Gastroesophageal sphincter (tissue), 4 donors: Measurements from ENCODE around the gene MRPL47. TPM values are rescaled to one million over a fixed set of nuclear protein-coding genes. Genes with fewer than 3 reads are reported as not detected.
"Not testable (repeated sequence)": the region's sequence is repeated elsewhere in the genome, so short reads cannot be mapped to it uniquely, and the experiment has no call there.

ENCODE experiments used
- ATAC-seq: fragments of 150-250 bp; one replicate; pipeline ENCODE4 v1.9.1; 2016; ENCODE audit warnings: mild to moderate bottlenecking, moderate library complexity
- H3K27ac ChIP-seq, 4 donors: fragments of 200-600 bp; sonication (generic) in 3 of 4; 1 replicate in 3 of 4; 2 replicates in 1 of 4; pipeline ENCODE4 v1.5.1; 2016 to 2019
- H3K27me3 ChIP-seq: fragments of 200-600 bp; sonication (generic); one replicate; pipeline ENCODE4 v1.5.1; 2019
- H3K36me3 ChIP-seq, 2 donors: fragments of 200-600 bp; sonication (generic); one replicate each; pipeline ENCODE4 v1.5.1; 2019; ENCODE audit warnings: control low read depth in 1 of 2
- H3K4me1 ChIP-seq, 3 donors: fragments of 200-600 bp; sonication (generic); 1 replicate in 2 of 3; 2 replicates in 1 of 3; pipeline ENCODE4 v1.5.1; 2016 to 2019; ENCODE audit warnings: control low read depth in 2 of 3
- H3K4me3 ChIP-seq, 2 donors: fragments of 200-600 bp; sonication (generic); one replicate each; pipeline ENCODE4 v1.5.1; 2019; ENCODE audit warnings: mild to moderate bottlenecking in 1 of 2, moderate library complexity in 1 of 2
- H3K9me3 ChIP-seq, 3 donors: fragments of 200-600 bp; sonication (generic); one replicate each; pipeline ENCODE4 v1.5.1; 2017 to 2019; ENCODE audit warnings: control low read depth in 2 of 3
- CTCF ChIP-seq, 4 experiments: fragments of 200-600 bp in 2 of 4; fragments of 450-650 bp in 2 of 4; sonication (generic) in 1 of 4; IDR thresholded peaks; one replicate each; pipeline ENCODE4 v1.5.1; 2017 to 2019; ENCODE audit warnings: antibody characterized with exemption in 4 of 4, mild to moderate bottlenecking in 2 of 4, moderate library complexity in 2 of 4
- EP300 ChIP-seq: sonication (generic); formaldehyde crosslinking; IDR thresholded peaks from one replicate; pipeline ENCODE4 v1.6.1; 2017; ENCODE audit warnings: antibody characterized with exemption, mild to moderate bottlenecking
- POLR2A ChIP-seq, 2 donors: fragments of 450-650 bp; IDR thresholded peaks; one replicate each; pipeline ENCODE4 v1.6.1; 2017; ENCODE audit warnings: antibody characterized with exemption in 2 of 2, mild to moderate bottlenecking in 2 of 2, moderate library complexity in 1 of 2
- POLR2AphosphoS5 ChIP-seq: sonication (generic); formaldehyde crosslinking; IDR thresholded peaks from one replicate; pipeline ENCODE4 v1.6.1; 2017; ENCODE audit warnings: antibody characterized with exemption
- WGBS, 2 donors: methylation state at CpG; one replicate each; pipeline ENCODE4 v1.1.5; 2018; ENCODE audit warnings: low coverage in 1 of 2; 5-methylcytosine and 5-hydroxymethylcytosine counted together
- total RNA-seq, 4 donors: library from RNA; depleted of rRNA; stranded (reverse); fragments of >200 nt; gene quantifications; one replicate each; pipeline ENCODE4 v1.1.0, GENCODE V29; 2016

MRPL47 gene
- total RNA-seq, 4 donors from 2014 or later, result 20.1 to 32.3 (median 24.8) TPM

DNA sequence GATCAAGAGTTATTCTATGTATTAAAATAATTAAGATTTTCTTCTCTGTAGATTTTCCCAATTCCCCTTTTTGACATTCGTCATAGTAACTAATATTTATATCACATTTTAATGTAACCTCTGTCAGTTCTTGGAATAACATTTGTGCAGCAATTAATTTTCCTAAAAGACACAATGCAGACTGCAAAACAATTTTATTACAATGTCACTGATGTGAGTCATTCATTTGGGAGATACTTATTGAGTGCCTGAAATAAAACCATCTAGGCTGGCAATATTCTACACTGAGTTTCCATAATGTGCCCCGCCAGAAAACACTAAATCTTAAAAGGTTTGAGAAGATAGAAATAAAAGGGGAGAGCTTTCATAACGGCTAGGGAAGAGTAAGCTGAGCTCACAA is 41.7 kb upstream of the MRPL47 start:
- no peak overlapping the region for H3K27ac ChIP-seq
- ATAC-seq, result no peak
- TF ChIP-seq CTCF (IDR thresholded peaks at IDR 0.05) (no peak), POLR2AphosphoS5 (no peak), POLR2A (IDR thresholded peaks at IDR 0.05) (no peak), EP300 (no peak)
- no peaks in the 10 kb centered on the region for H3K9me3 ChIP-seq
- WGBS, 2 donors, result 79 to 86% methylated on average over 3 of the region's 3 CpGs
- no peak overlapping the region for H3K4me3 ChIP-seq
- H3K27me3 ChIP-seq, result no peaks in the 10 kb centered on the region
- H3K4me1 ChIP-seq, result no peaks in the 10 kb centered on the region
- no peaks in the 10 kb centered on the region for H3K36me3 ChIP-seq

DNA sequence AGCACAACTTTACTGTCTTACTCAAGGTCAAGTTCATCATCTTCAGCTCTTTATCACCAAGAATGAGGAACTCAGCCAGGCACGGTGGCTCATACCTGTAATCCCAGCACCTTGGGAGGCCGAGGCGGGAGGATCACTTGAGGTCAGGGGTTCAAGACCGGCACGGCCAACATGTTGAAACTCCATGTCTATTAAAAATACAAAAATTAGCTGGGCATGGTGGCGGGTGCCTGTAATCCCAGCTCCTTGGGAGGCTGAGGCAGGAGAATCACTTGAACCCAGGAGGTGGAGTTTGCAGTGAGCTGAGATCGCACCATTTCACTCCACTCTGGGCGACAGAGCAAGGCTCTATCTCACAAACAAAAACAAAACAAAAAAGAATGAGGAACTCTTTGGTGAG is 39.4 kb upstream of the MRPL47 start:
- H3K36me3 ChIP-seq, H3K27ac ChIP-seq, H3K4me1 ChIP-seq, H3K27me3 ChIP-seq, H3K4me3 ChIP-seq, ATAC-seq, H3K9me3 ChIP-seq: not testable (repeated sequence)
- 86 to 91% methylated on average over 3 of the region's 8 CpGs for WGBS, 2 donors

GRCh38 chr3:179642871-179643270 is 38.4 kb upstream of the MRPL47 start:
- no peaks in the 10 kb centered on the region for H3K27me3 ChIP-seq
- no peak for ATAC-seq
- no peak overlapping the region for H3K27ac ChIP-seq
- TF ChIP-seq POLR2A (IDR thresholded peaks at IDR 0.05) (no peak), CTCF (IDR thresholded peaks at IDR 0.05) (no peak)
- 93% methylated on average over 3 of the region's 3 CpGs; no CpG with 5 or more reads in 1 of the 2 donors for WGBS, 2 donors
- no peaks in the 10 kb centered on the region for H3K4me1 ChIP-seq
- H3K4me3 ChIP-seq, result no peak overlapping the region
- H3K36me3 ChIP-seq, result no peaks in the 10 kb centered on the region
- no peaks in the 10 kb centered on the region for H3K9me3 ChIP-seq

DNA sequence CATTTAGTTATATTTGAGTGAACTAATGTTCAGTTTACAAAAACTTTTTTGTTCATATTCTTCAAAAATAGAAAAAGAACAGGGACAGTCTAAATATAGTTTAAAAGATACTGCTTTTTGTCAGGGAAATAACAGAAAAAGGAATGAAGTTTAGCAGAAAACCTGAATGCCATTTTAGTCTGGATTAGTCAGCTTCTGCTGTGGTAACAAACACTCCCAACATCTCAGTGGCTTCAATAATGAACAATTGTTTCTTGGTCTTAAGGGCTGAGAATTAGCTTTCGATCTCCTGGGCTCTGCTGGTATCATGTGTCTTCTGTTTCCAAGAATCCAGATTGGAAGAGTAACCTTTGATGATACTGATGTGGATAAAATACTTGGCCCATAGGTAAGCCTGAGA is 36.0 kb upstream of the MRPL47 start:
- 80 to 89% methylated on average over 1 of the region's 1 CpG for WGBS, 2 donors
- H3K4me1 ChIP-seq, result no peaks in the 10 kb centered on the region
- TF ChIP-seq POLR2AphosphoS5 (no peak), CTCF (IDR thresholded peaks at IDR 0.05) (no peak), POLR2A (IDR thresholded peaks at IDR 0.05) (no peak), EP300 (no peak)
- no peaks in the 10 kb centered on the region for H3K9me3 ChIP-seq
- H3K27ac ChIP-seq, result no peak overlapping the region
- no peak for ATAC-seq
- H3K4me3 ChIP-seq, result no peak overlapping the region
- H3K36me3 ChIP-seq, result no peaks in the 10 kb centered on the region
- H3K27me3 ChIP-seq, result no peaks in the 10 kb centered on the region

DNA sequence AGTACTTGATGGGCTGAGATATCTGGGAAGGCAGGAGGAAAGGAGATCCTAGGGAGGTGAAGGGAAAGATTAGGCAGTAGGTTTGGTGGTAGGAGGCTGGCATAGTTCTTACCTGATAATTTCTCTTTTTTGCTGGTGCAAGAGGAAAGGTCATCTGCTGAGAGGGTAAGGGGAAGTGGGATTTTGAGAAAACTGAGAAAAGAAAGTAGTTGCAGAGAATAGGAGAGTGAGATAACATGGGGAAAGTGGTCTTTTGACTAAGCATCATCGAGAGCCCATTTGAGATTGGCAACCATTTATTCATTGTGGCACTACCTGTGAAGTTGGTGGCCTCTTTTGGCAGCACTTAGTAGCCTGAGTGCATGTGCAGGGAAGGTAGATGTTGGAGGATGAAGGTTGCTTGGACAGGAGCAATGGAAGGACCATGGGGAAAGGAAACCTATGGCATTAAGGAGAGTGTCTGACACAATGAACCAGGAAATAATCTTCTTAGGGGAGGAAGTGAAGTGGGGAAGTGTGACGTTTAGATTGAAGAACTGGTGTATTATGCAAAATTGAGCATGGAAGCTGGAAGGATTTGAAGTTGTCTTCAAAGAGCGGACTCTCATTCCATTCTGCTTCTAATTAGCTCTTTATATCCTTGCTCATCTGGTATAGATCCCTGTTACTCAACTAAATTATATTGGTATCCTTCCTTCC is 26.5 kb upstream of the MRPL47 start:
- WGBS, 2 donors, result 78 to 79% methylated on average over 3 of the region's 3 CpGs
- Histone ChIP-seq H3K36me3 (peaks cover 0 to 16% of the 10 kb centered on the region in 2 donors), H3K27ac (no peak overlapping the region), H3K27me3 (no peaks in the 10 kb centered on the region), H3K9me3 (no peaks in the 10 kb centered on the region), H3K4me3 (no peak overlapping the region), H3K4me1 (no peaks in the 10 kb centered on the region)
- TF ChIP-seq EP300 (no peak), CTCF (IDR thresholded peaks at IDR 0.05) (no peak), POLR2AphosphoS5 (no peak), POLR2A (IDR thresholded peaks at IDR 0.05) (no peak)
- no peak for ATAC-seq
